Mucosa of rectum (tissue), 2 donors: Measurements from ENCODE around the gene KCNMB2.

ENCODE experiments used
- H3K27ac ChIP-seq, 2 donors: one replicate each; pipeline ENCODE4 v1.7.0; 2013; ENCODE audit warnings: inconsistent platforms in 2 of 2, low read depth in 2 of 2, low read length in 2 of 2
- H3K27me3 ChIP-seq, 2 donors: one replicate each; pipeline ENCODE4 v1.7.0; 2013; ENCODE audit warnings: low read length in 2 of 2; ENCODE audit not compliant: control insufficient read depth in 2 of 2, insufficient read depth in 2 of 2
- H3K36me3 ChIP-seq, 2 donors: one replicate each; pipeline ENCODE4 v1.7.0; 2013; ENCODE audit warnings: low read length in 2 of 2; ENCODE audit not compliant: control insufficient read depth in 2 of 2, insufficient read depth in 2 of 2
- H3K4me1 ChIP-seq, 2 donors: one replicate each; pipeline ENCODE4 v1.7.0; 2013; ENCODE audit warnings: low read length in 2 of 2, mild to moderate bottlenecking in 1 of 2; ENCODE audit not compliant: control insufficient read depth in 2 of 2, insufficient read depth in 2 of 2
- H3K4me3 ChIP-seq, 2 donors: one replicate each; pipeline ENCODE4 v1.7.0; 2013; ENCODE audit warnings: low read length in 2 of 2
- H3K9ac ChIP-seq, 2 donors: one replicate each; pipeline ENCODE4 v1.7.0; 2013; ENCODE audit warnings: low read length in 2 of 2, low read depth in 1 of 2, mild to moderate bottlenecking in 1 of 2
- H3K9me3 ChIP-seq, 2 donors: one replicate each; pipeline ENCODE4 v1.7.0; 2013; ENCODE audit warnings: low read length in 2 of 2; ENCODE audit not compliant: control insufficient read depth in 2 of 2
- donor health status: healthy.
- donor health status: Normal muscosa, but diverticular disease.

KCNMB2 gene

GRCh38 chr3:178709051-178709450 is 172.8 kb downstream of the KCNMB2 start:
- Histone ChIP-seq H3K9ac (no peak overlapping the region), H3K4me3 (no peak overlapping the region), H3K36me3 (no peaks in the 10 kb centered on the region), H3K27me3 (no peaks in the 10 kb centered on the region), H3K4me1 (no peaks in the 10 kb centered on the region), H3K9me3 (no peaks in the 10 kb centered on the region), H3K27ac (no peak overlapping the region)

- Histone ChIP-seq H3K9me3 (no peaks in the 10 kb centered on the region), H3K4me3 (no peak overlapping the region), H3K27me3 (no peaks in the 10 kb centered on the region), H3K4me1 (no peaks in the 10 kb centered on the region), H3K27ac (no peak overlapping the region), H3K36me3 (no peaks in the 10 kb centered on the region), H3K9ac (no peak overlapping the region)
Measured at GRCh38 chr3:178711753-178712152, 175.5 kb downstream of the KCNMB2 start.

- H3K36me3 ChIP-seq: no peaks in the 10 kb centered on the region
- no peak overlapping the region for H3K27ac ChIP-seq
Measured at GRCh38 chr3:178712247-178712646, 176.0 kb downstream of the KCNMB2 start.

GRCh38 chr3:178714925-178715832 is 178.9 kb downstream of the KCNMB2 start:
- Histone ChIP-seq H3K4me1 (no peaks in the 10 kb centered on the region), H3K27ac (no peak overlapping the region), H3K4me3 (no peak overlapping the region), H3K36me3 (no peaks in the 10 kb centered on the region), H3K9ac (no peak overlapping the region), H3K9me3 (no peaks in the 10 kb centered on the region), H3K27me3 (no peaks in the 10 kb centered on the region)

More at GRCh38 chr3:178712247-178712646, 176.0 kb downstream of the KCNMB2 start:
- no peak overlapping the region for H3K4me3 ChIP-seq
- no peak overlapping the region for H3K9ac ChIP-seq
- H3K9me3 ChIP-seq: no peaks in the 10 kb centered on the region
- no peaks in the 10 kb centered on the region for H3K27me3 ChIP-seq
- H3K4me1 ChIP-seq: no peaks in the 10 kb centered on the region

- Histone ChIP-seq H3K36me3 (no peaks in the 10 kb centered on the region), H3K27ac (no peak overlapping the region), H3K9me3 (no peaks in the 10 kb centered on the region), H3K4me1 (no peaks in the 10 kb centered on the region), H3K27me3 (no peaks in the 10 kb centered on the region), H3K4me3 (no peak overlapping the region), H3K9ac (no peak overlapping the region)
Measured at GRCh38 chr3:178718995-178719635, 182.9 kb downstream of the KCNMB2 start.

- H3K27ac ChIP-seq: no peak overlapping the region
- H3K36me3 ChIP-seq: no peaks in the 10 kb centered on the region
- H3K9ac ChIP-seq: no peak overlapping the region
- H3K9me3 ChIP-seq: no peaks in the 10 kb centered on the region
- H3K4me3 ChIP-seq: no peak overlapping the region
- H3K27me3 ChIP-seq: no peaks in the 10 kb centered on the region
- no peaks in the 10 kb centered on the region for H3K4me1 ChIP-seq
Measured at GRCh38 chr3:178732824-178733223, 196.6 kb downstream of the KCNMB2 start.

GRCh38 chr3:178735032-178735674 is 198.9 kb downstream of the KCNMB2 start:
- no peaks in the 10 kb centered on the region for H3K4me1 ChIP-seq
- H3K9ac ChIP-seq: no peak overlapping the region
- no peaks in the 10 kb centered on the region for H3K9me3 ChIP-seq
- H3K27me3 ChIP-seq: no peaks in the 10 kb centered on the region
- H3K4me3 ChIP-seq: no peak overlapping the region
- no peaks in the 10 kb centered on the region for H3K36me3 ChIP-seq
- no peak overlapping the region for H3K27ac ChIP-seq

- H3K4me1 ChIP-seq: no peaks in the 10 kb centered on the region
- H3K9ac ChIP-seq: no peak overlapping the region
- no peaks in the 10 kb centered on the region for H3K36me3 ChIP-seq
- no peaks in the 10 kb centered on the region for H3K9me3 ChIP-seq
- no peak overlapping the region for H3K27ac ChIP-seq
- H3K27me3 ChIP-seq: no peaks in the 10 kb centered on the region
- no peak overlapping the region for H3K4me3 ChIP-seq
Measured at GRCh38 chr3:178736300-178736699, 200.1 kb downstream of the KCNMB2 start.

GRCh38 chr3:178739720-178740119 is 203.5 kb downstream of the KCNMB2 start:
- Histone ChIP-seq H3K4me3 (no peak overlapping the region), H3K27me3 (no peaks in the 10 kb centered on the region), H3K27ac (no peak overlapping the region), H3K36me3 (no peaks in the 10 kb centered on the region), H3K9ac (no peak overlapping the region), H3K9me3 (no peaks in the 10 kb centered on the region), H3K4me1 (no peaks in the 10 kb centered on the region)

- Histone ChIP-seq H3K9me3 (no peaks in the 10 kb centered on the region), H3K27ac (no peak overlapping the region), H3K27me3 (no peaks in the 10 kb centered on the region), H3K4me3 (no peak overlapping the region), H3K9ac (no peak overlapping the region), H3K36me3 (no peaks in the 10 kb centered on the region), H3K4me1 (no peaks in the 10 kb centered on the region)
Measured at GRCh38 chr3:178741020-178741419, 204.8 kb downstream of the KCNMB2 start.
